HG02973 (cell line): ENCODE measurements around the gene SGCD.
A peak's percentile ranks its signal among the peaks of the same experiment; 100 is the strongest.

ENCODE experiments used
- ATAC-seq: cut with Tn5 transposase; IDR thresholded peaks from one replicate; pipeline ENCODE4 v1.9.1; 2021; ENCODE audit warnings: moderate library complexity; ENCODE audit not compliant: unreplicated experiment

SGCD gene

GRCh38 chr5:156361436-156362109, 34.6 kb downstream of the SGCD start:
- ATAC-seq, result no peak

GRCh38 chr5:156363861-156364260, 36.9 kb downstream of the SGCD start:
- no peak for ATAC-seq

- ATAC-seq, result no peak
Observed at GRCh38 chr5:156366521-156366920, 39.6 kb downstream of the SGCD start.

- no peak for ATAC-seq
Observed at GRCh38 chr5:156367597-156367996, 40.6 kb downstream of the SGCD start.

GRCh38 chr5:156375895-156376495, 49.0 kb downstream of the SGCD start:
- ATAC-seq, result peak; percentile 41

GRCh38 chr5:156376751-156377150, 49.8 kb downstream of the SGCD start:
- peak; percentile 70 for ATAC-seq

GRCh38 chr5:156378159-156378558, 51.2 kb downstream of the SGCD start:
- ATAC-seq, result peak; percentile 42

GRCh38 chr5:156379206-156379605, 52.2 kb downstream of the SGCD start:
- ATAC-seq, result no peak

- no peak for ATAC-seq
Observed at GRCh38 chr5:156380848-156381247, 53.9 kb downstream of the SGCD start.

- ATAC-seq, result no peak
Observed at GRCh38 chr5:156383510-156384265, 56.7 kb downstream of the SGCD start.

GRCh38 chr5:156385416-156385815, 58.5 kb downstream of the SGCD start:
- no peak for ATAC-seq

GRCh38 chr5:156386976-156387375, 60.0 kb downstream of the SGCD start:
- no peak for ATAC-seq

- no peak for ATAC-seq
Observed at GRCh38 chr5:156387391-156387790, 60.4 kb downstream of the SGCD start.

- no peak for ATAC-seq
Observed at GRCh38 chr5:156388233-156388632, 61.3 kb downstream of the SGCD start.

- ATAC-seq, result no peak
Observed at GRCh38 chr5:156391139-156391538, 64.2 kb downstream of the SGCD start.

- no peak for ATAC-seq
Observed at GRCh38 chr5:156393980-156394379, 67.0 kb downstream of the SGCD start.

GRCh38 chr5:156394642-156395305, 67.8 kb downstream of the SGCD start:
- ATAC-seq, result no peak

- ATAC-seq, result no peak
Observed at GRCh38 chr5:156395306-156395675, 68.3 kb downstream of the SGCD start.

GRCh38 chr5:156396063-156396829, 69.3 kb downstream of the SGCD start:
- no peak for ATAC-seq

GRCh38 chr5:156396830-156397081, 69.8 kb downstream of the SGCD start:
- no peak for ATAC-seq

- ATAC-seq, result no peak
Observed at GRCh38 chr5:156399323-156399722, 72.4 kb downstream of the SGCD start.
